ENCODE measurements around the gene FRMD8. TPM values are rescaled to one million over a fixed set of nuclear protein-coding genes. Genes with fewer than 3 reads are reported as not detected.

Gene FRMD8
- total and polyA plus RNA-seq, 9 of the 15 experiments (the other 6 are each of a cell fraction or from before 2014, with no cell fraction given), result 4.5 to 54.5 (median 15.8) TPM

- peaks cover 54% of the 10 kb centered on the region for H3K36me3 ChIP-seq (ENCODE audit: control insufficient read depth, insufficient read depth, low read length)
- peak overlapping the region; percentile 97 for H3K4me2 ChIP-seq (ENCODE audit: insufficient read depth, low read length)
- no peaks in the 10 kb centered on the region for H3K27me3 ChIP-seq (ENCODE audit: control insufficient read depth in 2 of 2, insufficient read depth in 2 of 2, low read length in 2 of 2)
- H2AFZ ChIP-seq (ENCODE audit: low read depth, low read length), result no peak overlapping the region
- H3K4me3 ChIP-seq, result peak overlapping the region; percentile 79
- DNase-seq (ENCODE audit: extremely low read depth in 1 of 4, low spot score in 3 of 4), result peak in 2 of 4 experiments; percentile 29 to 74
- H3K27ac ChIP-seq (ENCODE audit: extremely low read depth, low read depth, low read length), result peak overlapping the region; percentile 98
- no peak for FAIRE-seq
- H3K9me3 ChIP-seq (replicated peaks; ENCODE audit: control insufficient read depth, insufficient read depth, low read depth, low read length), result no peaks in the 10 kb centered on the region
- no peaks in the 10 kb centered on the region for H3K9me1 ChIP-seq (ENCODE audit: control insufficient read depth, insufficient read depth, low read length)
- no TSS peak for BruUV-seq (replicated peaks)
- CTCF ChIA-PET (ENCODE audit: low intra/inter-chr PET ratio), result interaction anchor here (1.0 kb wide), 1 partner anchor 80 kb away, joined by 3 read pairs; no protein-coding TSS in a partner anchor
- H4K20me1 ChIP-seq (replicated peaks; ENCODE audit: control insufficient read depth, insufficient read depth, low read length), result peaks cover 65% of the 10 kb centered on the region
- H3K79me2 ChIP-seq (ENCODE audit: control insufficient read depth, insufficient read depth, low read length), result peaks cover 98% of the 10 kb centered on the region
- H3K9ac ChIP-seq (ENCODE audit: insufficient read depth in 1 of 2, low read depth in 2 of 2, low read length in 2 of 2), result peak overlapping the region; percentile 98 to 100; a peak in 3 of 4 replicates
- POLR2A ChIA-PET, result interaction anchor here (0.5 to 17.3 kb wide), 34 partner anchors 9 to 817 kb away, joined by 3 to 1349 read pairs (median 16); partner anchors contain the start of genes DPF2, EHBP1L1, FRMD8 and MALAT1
- 0% methylated on average over 9 of the region's 9 CpGs for WGBS (ENCODE audit: insufficient coverage, low coverage, missing lambda C conversion rate)
- intact Hi-C loops (cut with micrococcal nuclease), result no loop called here
- in situ Hi-C loops (cut with MboI), result no loop called here
- peaks cover 22 to 36% of the 10 kb centered on the region in 2 experiments for H3K4me1 ChIP-seq (replicated peaks in 1 of 2; ENCODE audit: control insufficient read depth in 2 of 2, insufficient read depth in 2 of 2, low read length in 2 of 2)
- ATAC-seq, result no peak
- TF ChIP-seq GATA2 (CRISPR knock-in tag; IDR thresholded peaks at IDR 0.05) (no peak), NFATC3 (IDR thresholded peaks at IDR 0.05) (no peak), HOXB6 (CRISPR knock-in tag; IDR thresholded peaks at IDR 0.05; ENCODE audit: borderline replicate concordance) (0 out of 2 replicates have a peak, but pooled peaks have one; percentile 27), HES1 (IDR thresholded peaks at IDR 0.05; ENCODE audit: low read depth) (no peak), RBM17 (IDR thresholded peaks at IDR 0.05; ENCODE audit: borderline replicate concordance, low read depth, low read length) (no peak), PTTG1 (tag; IDR thresholded peaks at IDR 0.05; ENCODE audit: low read depth) (0 out of 2 replicates have a peak, but pooled peaks have one; percentile 6), ZNF282 (CRISPR knock-in tag; IDR thresholded peaks at IDR 0.05) (0 out of 2 replicates have a peak, but pooled peaks have one; percentile 70), KDM5B (IDR thresholded peaks at IDR 0.05; ENCODE audit: insufficient replicate concordance, low read depth, low read length) (peak; percentile 10), RCOR1 (IDR thresholded peaks at IDR 0.05; ENCODE audit: borderline replicate concordance in 1 of 2, low read depth in 2 of 2, low read length in 2 of 2) (no peak; a peak in 1 of 4 replicates), POLR2B (IDR thresholded peaks at IDR 0.05; ENCODE audit: low read depth, partially characterized antibody) (peak; percentile 43), MAFG (tag; conservative IDR thresholded peaks at IDR 0.05) (peak; percentile 18; the same call in 1 of the 2 replicates), ZNF124 (CRISPR knock-in tag; IDR thresholded peaks at IDR 0.05) (no peak), ZNF445 (CRISPR knock-in tag; IDR thresholded peaks at IDR 0.05; ENCODE audit: low read depth) (no peak), LCOR (CRISPR knock-in tag; IDR thresholded peaks at IDR 0.05) (no peak)
- TF ChIP-seq, protein P1, sequence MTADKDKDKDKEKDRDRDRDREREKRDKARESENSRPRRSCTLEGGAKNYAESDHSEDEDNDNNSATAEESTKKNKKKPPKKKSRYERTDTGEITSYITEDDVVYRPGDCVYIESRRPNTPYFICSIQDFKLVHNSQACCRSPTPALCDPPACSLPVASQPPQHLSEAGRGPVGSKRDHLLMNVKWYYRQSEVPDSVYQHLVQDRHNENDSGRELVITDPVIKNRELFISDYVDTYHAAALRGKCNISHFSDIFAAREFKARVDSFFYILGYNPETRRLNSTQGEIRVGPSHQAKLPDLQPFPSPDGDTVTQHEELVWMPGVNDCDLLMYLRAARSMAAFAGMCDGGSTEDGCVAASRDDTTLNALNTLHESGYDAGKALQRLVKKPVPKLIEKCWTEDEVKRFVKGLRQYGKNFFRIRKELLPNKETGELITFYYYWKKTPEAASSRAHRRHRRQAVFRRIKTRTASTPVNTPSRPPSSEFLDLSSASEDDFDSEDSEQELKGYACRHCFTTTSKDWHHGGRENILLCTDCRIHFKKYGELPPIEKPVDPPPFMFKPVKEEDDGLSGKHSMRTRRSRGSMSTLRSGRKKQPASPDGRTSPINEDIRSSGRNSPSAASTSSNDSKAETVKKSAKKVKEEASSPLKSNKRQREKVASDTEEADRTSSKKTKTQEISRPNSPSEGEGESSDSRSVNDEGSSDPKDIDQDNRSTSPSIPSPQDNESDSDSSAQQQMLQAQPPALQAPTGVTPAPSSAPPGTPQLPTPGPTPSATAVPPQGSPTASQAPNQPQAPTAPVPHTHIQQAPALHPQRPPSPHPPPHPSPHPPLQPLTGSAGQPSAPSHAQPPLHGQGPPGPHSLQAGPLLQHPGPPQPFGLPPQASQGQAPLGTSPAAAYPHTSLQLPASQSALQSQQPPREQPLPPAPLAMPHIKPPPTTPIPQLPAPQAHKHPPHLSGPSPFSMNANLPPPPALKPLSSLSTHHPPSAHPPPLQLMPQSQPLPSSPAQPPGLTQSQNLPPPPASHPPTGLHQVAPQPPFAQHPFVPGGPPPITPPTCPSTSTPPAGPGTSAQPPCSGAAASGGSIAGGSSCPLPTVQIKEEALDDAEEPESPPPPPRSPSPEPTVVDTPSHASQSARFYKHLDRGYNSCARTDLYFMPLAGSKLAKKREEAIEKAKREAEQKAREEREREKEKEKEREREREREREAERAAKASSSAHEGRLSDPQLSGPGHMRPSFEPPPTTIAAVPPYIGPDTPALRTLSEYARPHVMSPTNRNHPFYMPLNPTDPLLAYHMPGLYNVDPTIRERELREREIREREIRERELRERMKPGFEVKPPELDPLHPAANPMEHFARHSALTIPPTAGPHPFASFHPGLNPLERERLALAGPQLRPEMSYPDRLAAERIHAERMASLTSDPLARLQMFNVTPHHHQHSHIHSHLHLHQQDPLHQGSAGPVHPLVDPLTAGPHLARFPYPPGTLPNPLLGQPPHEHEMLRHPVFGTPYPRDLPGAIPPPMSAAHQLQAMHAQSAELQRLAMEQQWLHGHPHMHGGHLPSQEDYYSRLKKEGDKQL (CRISPR knock-in tag; IDR thresholded peaks at IDR 0.05; ENCODE audit: borderline replicate concordance), result peak; percentile 43; the same call in 1 of the 2 replicates
These were observed 38.9 kb downstream of the FRMD8 start for GRCh38 chr11:65425105-65425970.

All from K562 (cell line).